ENCODE measurements around the gene RASIP1.

RASIP1 gene

DNA sequence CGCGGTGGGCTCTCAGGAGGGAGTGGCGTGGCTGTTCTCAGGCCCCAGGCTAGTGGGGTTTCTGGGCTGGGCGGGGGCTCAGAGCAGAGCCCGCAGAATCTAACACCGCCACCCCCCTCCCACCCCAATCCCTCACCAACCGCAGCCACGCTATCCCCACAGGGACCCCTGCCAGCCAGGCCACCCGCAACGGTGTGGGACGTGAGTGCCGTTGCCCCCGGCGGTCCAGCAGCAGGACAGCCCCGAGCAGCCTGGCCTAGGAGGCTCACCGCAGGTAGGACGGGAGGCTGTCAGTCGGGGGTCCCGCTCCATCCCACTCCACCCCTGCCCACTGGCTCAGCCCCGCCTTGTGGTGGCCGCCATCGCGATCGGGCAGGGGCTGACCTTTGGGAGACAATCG lies 67.4 kb downstream of the RASIP1 start, which contains the start of gene NTN5:
Gene NTN5 (minus strand): TSS at position 24 of the 400 bp plus-strand sequence. CDS start 2,031 bp downstream, outside the sequence.
- DNase-seq = no peak

DNA sequence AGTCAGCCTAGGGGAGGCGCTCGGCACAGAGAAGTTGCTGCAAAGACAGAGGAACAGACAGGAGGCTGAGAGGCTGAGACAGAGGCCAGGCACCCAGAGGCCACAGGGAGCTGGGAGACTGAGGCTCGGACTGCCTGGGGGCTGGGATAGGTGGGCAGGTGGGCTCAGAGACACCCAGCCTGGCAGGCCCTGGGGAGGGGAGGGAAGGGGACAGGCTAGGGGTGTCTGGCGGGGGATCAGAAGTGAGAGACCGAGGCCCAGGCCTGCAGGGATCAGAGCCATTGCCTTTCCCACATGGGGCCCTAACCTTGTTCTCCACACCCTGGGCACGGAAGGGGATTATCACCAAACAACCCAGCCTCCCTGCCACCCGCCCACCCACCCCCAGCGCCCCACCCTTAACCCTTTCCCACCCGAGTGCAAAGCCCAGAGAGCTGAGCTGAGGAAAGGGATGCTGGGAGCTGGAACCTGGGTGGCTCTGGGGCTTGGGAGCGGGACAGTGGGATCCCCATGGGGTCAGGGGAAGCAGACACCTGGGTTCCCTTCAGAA lies 68.9 kb downstream of the RASIP1 start:
- DNase-seq = no peak

DNA sequence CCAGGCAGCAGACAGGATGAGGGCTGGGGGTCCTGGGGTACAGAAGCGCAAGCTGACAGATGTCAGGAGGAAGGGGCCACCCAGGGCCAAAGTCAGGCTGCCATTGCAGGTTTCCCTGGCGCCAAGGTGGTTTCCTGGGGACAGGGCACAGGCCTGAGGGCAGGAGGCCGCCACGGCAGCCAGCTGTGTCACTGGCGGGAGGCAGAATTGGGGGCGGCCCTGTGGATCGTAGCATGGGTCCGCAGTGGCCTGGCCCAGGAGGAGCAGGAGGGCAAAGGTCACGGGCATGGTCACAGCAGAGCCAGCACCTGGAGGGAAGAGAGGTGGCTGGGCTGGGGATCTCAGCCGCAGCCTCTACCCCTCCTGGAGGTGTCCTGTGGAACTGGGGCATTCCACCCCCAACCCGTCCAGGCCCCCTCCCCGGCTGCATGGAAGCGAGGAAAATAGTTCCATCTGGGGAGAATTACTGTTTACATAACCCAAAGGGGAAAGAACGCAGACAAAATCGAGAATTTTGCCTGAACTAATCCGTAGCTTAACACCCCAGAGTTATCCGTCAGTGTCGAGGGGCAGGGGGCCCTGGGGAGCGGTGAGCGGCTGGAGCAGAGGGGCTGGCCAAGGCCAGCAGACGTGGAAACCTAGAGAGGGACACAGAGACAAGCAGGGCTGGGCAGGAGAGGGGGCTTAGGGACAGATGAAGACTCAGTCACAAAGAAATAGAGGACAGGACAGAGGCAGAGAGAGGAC lies 69.5 kb downstream of the RASIP1 start:
- DNase-seq = no peak

Data from inflammatory macrophage treated with lipopolysaccharide for 4 hours (primary cell).